Brain microvascular endothelial cell (primary cell): ENCODE results near the gene RAB11A.

Source experiments
- DNase-seq: peaks from one replicate; pipeline ENCODE4 v3.0.0-alpha.2; 2020
- H3K27ac ChIP-seq: fragments of 250-450 bp; sonication (Bioruptor Pico); 2 replicates; pipeline ENCODE4 v1.5.1; 2020; ENCODE audit warnings: mild to moderate bottlenecking, moderate library complexity
- H3K27me3 ChIP-seq: fragments of 250-450 bp; sonication (Bioruptor Pico); replicated peaks from 2 replicates; pipeline ENCODE4 v1.5.1; 2020; ENCODE audit warnings: mild to moderate bottlenecking
- H3K36me3 ChIP-seq: fragments of 250-450 bp; sonication (Bioruptor Pico); replicated peaks from 2 replicates; pipeline ENCODE4 v1.5.1; 2020; ENCODE audit warnings: mild to moderate bottlenecking
- H3K4me3 ChIP-seq: 2 replicates; pipeline ENCODE4 v1.5.1; 2011; ENCODE audit warnings: low read depth, mild to moderate bottlenecking, control low read depth, low read length, moderate library complexity
- in situ Hi-C: cut with HindIII; loops from 2 replicates; pipeline ENCODE4 v1.10.0; 2017; ENCODE audit warnings: low sequenced_read_pairs, low pct_ligation_motif_present
- TF ChIP-seq, protein P1 (sequence below): IDR thresholded peaks from 2 replicates; pipeline ENCODE4 v1.5.1; 2011; ENCODE audit warnings: low read depth, mild to moderate bottlenecking, moderate library complexity, low read length, control low read depth, inconsistent platforms; ENCODE audit errors: missing control alignments

Gene RAB11A

DNA sequence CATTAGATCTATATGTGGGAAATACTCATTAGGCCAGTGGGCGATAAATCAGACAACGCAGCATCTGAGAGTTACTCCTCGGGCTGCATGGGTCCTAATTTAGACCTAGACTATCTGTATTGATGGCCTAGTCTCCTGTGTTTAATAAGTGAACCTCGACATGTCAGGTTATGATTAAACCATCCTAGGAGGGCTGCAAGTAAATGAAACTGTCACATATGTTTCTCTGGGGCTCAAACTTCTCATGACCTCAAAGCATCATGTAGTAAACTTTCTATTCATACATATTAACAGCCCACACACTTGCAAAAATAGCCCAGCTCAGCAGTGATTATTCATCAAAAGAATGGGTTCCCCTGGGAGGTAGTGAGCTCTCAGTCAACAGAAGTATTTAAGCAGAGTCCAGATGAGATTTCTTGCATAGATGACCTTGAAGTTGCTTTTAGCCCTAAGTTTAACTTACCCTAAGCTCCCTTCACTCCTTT, 51.6 kb downstream of the RAB11A start:
- no peak overlapping the region for H3K27ac ChIP-seq
- TF ChIP-seq, protein P1, sequence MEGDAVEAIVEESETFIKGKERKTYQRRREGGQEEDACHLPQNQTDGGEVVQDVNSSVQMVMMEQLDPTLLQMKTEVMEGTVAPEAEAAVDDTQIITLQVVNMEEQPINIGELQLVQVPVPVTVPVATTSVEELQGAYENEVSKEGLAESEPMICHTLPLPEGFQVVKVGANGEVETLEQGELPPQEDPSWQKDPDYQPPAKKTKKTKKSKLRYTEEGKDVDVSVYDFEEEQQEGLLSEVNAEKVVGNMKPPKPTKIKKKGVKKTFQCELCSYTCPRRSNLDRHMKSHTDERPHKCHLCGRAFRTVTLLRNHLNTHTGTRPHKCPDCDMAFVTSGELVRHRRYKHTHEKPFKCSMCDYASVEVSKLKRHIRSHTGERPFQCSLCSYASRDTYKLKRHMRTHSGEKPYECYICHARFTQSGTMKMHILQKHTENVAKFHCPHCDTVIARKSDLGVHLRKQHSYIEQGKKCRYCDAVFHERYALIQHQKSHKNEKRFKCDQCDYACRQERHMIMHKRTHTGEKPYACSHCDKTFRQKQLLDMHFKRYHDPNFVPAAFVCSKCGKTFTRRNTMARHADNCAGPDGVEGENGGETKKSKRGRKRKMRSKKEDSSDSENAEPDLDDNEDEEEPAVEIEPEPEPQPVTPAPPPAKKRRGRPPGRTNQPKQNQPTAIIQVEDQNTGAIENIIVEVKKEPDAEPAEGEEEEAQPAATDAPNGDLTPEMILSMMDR: no peak
- H3K4me3 ChIP-seq: no peak overlapping the region
- H3K36me3 ChIP-seq: no peaks in the 10 kb centered on the region
- no peak for DNase-seq
- no peaks in the 10 kb centered on the region for H3K27me3 ChIP-seq
- in situ Hi-C loops: no loop called here

DNA sequence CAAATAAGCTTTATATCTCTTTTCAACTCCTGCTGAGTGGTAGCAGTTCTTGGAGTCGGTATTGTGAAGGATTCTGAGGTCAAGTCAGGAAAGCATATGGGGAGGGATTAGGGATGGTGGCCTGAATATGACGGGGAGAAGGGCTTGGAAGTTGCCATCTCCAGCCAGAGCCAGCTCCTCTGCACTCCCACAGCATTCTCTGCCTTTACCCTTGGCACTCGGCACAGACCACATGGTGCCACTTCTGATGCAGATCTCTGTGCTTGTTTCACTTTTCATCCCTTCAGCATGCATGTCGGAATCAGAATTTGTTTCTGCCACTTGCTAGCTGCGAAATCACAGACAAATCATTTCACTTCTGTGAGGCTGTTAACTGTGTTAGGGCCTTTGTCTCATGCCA, 52.5 kb downstream of the RAB11A start:
- no peaks in the 10 kb centered on the region for H3K27me3 ChIP-seq
- H3K36me3 ChIP-seq: no peaks in the 10 kb centered on the region
- in situ Hi-C loops: no loop called here
- no peak for DNase-seq
- TF ChIP-seq, protein P1: no peak
- H3K4me3 ChIP-seq: no peak overlapping the region
- no peak overlapping the region for H3K27ac ChIP-seq

DNA sequence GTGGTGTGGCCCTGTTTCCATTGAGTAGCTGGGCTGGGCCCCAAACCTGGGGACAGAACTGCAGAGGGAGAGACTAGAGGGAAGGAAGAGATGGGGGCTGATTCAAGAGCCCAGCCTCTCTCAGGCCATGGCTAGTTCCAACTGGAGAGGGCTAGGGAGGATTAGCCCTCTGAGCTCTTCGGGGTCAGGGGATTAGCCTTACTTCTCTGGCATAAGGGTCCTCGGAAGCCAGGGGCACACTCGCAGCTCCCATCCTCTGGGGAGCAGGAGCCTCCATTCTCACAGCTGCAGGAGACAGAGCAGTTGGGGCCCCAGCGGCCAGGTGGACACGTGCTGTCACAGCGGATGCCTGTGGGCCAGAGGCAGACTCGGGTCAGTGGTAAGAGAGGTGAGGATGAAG, 53.3 kb downstream of the RAB11A start:
- DNase-seq: no peak
- in situ Hi-C loops: no loop called here

DNA sequence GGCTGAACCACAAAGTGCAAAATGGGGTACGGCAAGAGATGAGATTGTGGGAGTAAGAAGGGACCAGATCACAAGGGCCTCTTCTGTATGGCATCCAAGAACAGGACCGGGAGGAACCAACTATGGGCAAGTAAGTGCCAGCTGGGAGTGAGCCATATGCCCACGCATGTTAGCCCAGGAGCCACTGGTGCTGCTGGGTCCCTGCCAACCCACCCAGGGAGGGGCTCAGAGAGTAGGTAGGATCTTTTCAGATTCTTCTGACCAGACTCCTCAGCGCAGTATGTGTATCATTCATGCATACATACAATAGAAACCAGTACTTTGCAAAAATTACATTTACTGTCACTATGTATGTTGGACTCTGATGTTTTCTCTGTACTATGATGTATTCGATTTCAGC, 54.0 kb downstream of the RAB11A start:
- H3K27me3 ChIP-seq: no peaks in the 10 kb centered on the region
- in situ Hi-C loops: no loop called here
- H3K27ac ChIP-seq: no peak overlapping the region
- no peak for DNase-seq
- TF ChIP-seq, protein P1: no peak
- no peak overlapping the region for H3K4me3 ChIP-seq
- H3K36me3 ChIP-seq: no peaks in the 10 kb centered on the region

More for the DNA sequence above, 53.3 kb downstream of the RAB11A start:
- TF ChIP-seq, protein P1: no peak
- H3K36me3 ChIP-seq: no peaks in the 10 kb centered on the region
- H3K4me3 ChIP-seq: no peak overlapping the region
- H3K27ac ChIP-seq: no peak overlapping the region
- H3K27me3 ChIP-seq: no peaks in the 10 kb centered on the region

DNA sequence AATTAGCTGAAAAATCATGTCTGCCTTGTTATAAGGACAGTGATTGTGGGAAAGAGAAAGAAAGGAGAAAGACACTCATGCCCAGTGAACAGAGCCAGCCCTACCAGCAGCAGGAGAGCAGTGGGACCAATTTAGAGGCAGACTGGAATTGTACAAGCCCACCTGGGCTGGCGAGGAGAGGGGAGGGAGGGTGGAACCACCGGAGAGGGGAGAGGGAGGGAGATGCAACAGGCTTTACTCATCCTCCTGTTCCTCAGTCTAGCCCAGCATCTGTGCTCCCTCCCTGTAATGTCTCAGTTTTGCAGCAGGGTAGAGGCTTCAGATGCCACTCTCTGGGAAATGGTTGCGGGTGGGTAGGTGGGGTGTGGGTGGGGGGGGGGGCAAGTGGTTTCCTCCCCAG, 54.7 kb downstream of the RAB11A start:
- H3K36me3 ChIP-seq: no peaks in the 10 kb centered on the region
- H3K4me3 ChIP-seq: no peak overlapping the region
- in situ Hi-C loops: no loop called here
- DNase-seq: no peak
- H3K27me3 ChIP-seq: no peaks in the 10 kb centered on the region
- TF ChIP-seq, protein P1: no peak
- H3K27ac ChIP-seq: no peak overlapping the region

DNA sequence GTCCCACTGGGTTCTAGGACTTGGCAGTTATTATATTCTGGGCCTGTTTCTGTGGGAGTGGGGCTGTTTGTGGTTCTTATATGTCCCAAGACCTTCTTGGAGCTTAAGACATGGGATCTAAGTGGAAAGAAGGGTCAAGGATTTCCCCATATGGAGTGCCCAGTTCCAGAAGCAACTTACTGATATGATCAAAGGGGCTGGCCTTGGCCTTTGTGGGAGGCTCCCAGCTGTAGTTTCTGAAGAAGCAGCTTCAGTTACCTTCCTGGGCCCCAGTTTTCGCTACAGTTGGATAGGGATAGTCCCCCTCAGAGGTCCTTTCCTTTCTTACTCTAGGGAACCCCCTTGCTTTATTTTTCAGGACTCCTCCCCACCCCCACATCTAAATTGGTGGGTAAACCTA, 56.0 kb downstream of the RAB11A start:
- in situ Hi-C loops: no loop called here
- no peak overlapping the region for H3K27ac ChIP-seq
- H3K27me3 ChIP-seq: no peaks in the 10 kb centered on the region
- no peaks in the 10 kb centered on the region for H3K36me3 ChIP-seq
- H3K4me3 ChIP-seq: no peak overlapping the region
- TF ChIP-seq, protein P1: no peak
- no peak for DNase-seq
